B cell (primary cell): ENCODE measurements around the gene RAB12. TPM values are rescaled to one million over a fixed set of nuclear protein-coding genes. Genes with fewer than 3 reads are reported as not detected.

Experiments used
- ATAC-seq: fragments of 200-7000 bp; cut with Tn5 transposase; one replicate; pipeline ENCODE4 v1.10.0; 2021; ENCODE audit warnings: low read depth, mild to moderate bottlenecking, moderate number of reproducible peaks, moderate library complexity
- CTCF ChIA-PET: fragments of 350-600 bp; sonication (Branson Sonifier 250); formaldehyde crosslinking; loops from one replicate; lab custom pipeline; 2021; ENCODE audit warnings: antibody characterized with exemption, inconsistent platforms; lab: Charles Lee
- POLR2A ChIA-PET: fragments of 350-600 bp; sonication (Branson Sonifier 250); formaldehyde crosslinking; loops from one replicate; lab custom pipeline; 2021; ENCODE audit warnings: antibody characterized with exemption; lab: Charles Lee
- DNase-seq: peaks from one replicate; pipeline ENCODE4 v3.0.0; 2013
- H2AFZ ChIP-seq: 2 replicates; pipeline ENCODE4 v1.6.1; 2012; ENCODE audit warnings: mild to moderate bottlenecking, low read depth, low read length; ENCODE audit not compliant: insufficient read depth, poor library complexity, severe bottlenecking
- H3K27ac ChIP-seq, 2 donors: 1 replicate in 1 of 2; 2 replicates in 1 of 2; pipeline ENCODE4 v1.5.1; 2012 to 2013; ENCODE audit warnings: low read length in 2 of 2, mild to moderate bottlenecking in 2 of 2, moderate library complexity in 1 of 2
- H3K27me3 ChIP-seq, 4 experiments: fragments of 200-600 bp in 1 of 4; sonication (generic) in 1 of 4; replicated peaks in 1 of 4; 1 replicate in 2 of 4; 2 replicates in 2 of 4; pipeline versions ENCODE4 v1.6.1 to v1.7.0; 2013 to 2016; ENCODE audit warnings: low read length in 3 of 4, mild to moderate bottlenecking in 2 of 4, mixed read lengths in 1 of 4, moderate library complexity in 1 of 4; ENCODE audit not compliant: insufficient read depth in 4 of 4, control insufficient read depth in 3 of 4; ENCODE audit errors: control extremely low read depth in 1 of 4
- H3K36me3 ChIP-seq, 2 experiments: replicated peaks in 1 of 2; 1 replicate in 1 of 2; 2 replicates in 1 of 2; pipeline versions ENCODE4 v1.6.1 to v1.7.1; 2013; ENCODE audit warnings: low read length in 1 of 2; ENCODE audit not compliant: insufficient read depth in 2 of 2, control insufficient read depth in 1 of 2; ENCODE audit errors: control extremely low read depth in 1 of 2, extremely low read depth in 1 of 2
- H3K4me1 ChIP-seq, 2 donors: fragments of 200-600 bp in 1 of 2; sonication (generic) in 1 of 2; 1 replicate in 1 of 2; 2 replicates in 1 of 2; pipeline versions ENCODE4 v1.5.1 to v1.6.1; 2013 to 2017; ENCODE audit warnings: low read length in 2 of 2; ENCODE audit not compliant: control insufficient read depth in 2 of 2, insufficient read depth in 2 of 2
- H3K4me2 ChIP-seq: replicated peaks from 2 replicates; pipeline ENCODE3; 2012; ENCODE audit warnings: mild to moderate bottlenecking, low read depth, low read length; ENCODE audit not compliant: poor library complexity, severe bottlenecking
- H3K4me3 ChIP-seq, 5 experiments: fragments of 200-600 bp in 1 of 5; sonication (generic) in 1 of 5; 1 replicate in 3 of 5; 2 replicates in 2 of 5; pipeline versions ENCODE4 v1.5.1 to v1.7.0; 2011 to 2016; ENCODE audit warnings: low read length in 4 of 5, mild to moderate bottlenecking in 4 of 5, low read depth in 2 of 5, control low read depth in 1 of 5, moderate library complexity in 1 of 5; ENCODE audit not compliant: insufficient read depth in 1 of 5; ENCODE audit errors: control extremely low read depth in 1 of 5, extremely low read depth in 1 of 5
- H3K79me2 ChIP-seq: fragments of 200-600 bp; sonication (generic); one replicate; pipeline ENCODE4 v1.6.0; 2016; ENCODE audit warnings: low read length; ENCODE audit not compliant: control insufficient read depth, insufficient read depth
- H3K9ac ChIP-seq: fragments of 200-600 bp; sonication (generic); 2 replicates; pipeline ENCODE4 v1.6.1; 2017; ENCODE audit warnings: mild to moderate bottlenecking, low read length, moderate library complexity
- H3K9me3 ChIP-seq, 3 donors: one replicate each; pipeline versions ENCODE4 v1.6.1 to v1.7.1; 2013; ENCODE audit warnings: low read length in 2 of 3; ENCODE audit not compliant: control insufficient read depth in 2 of 3, insufficient read depth in 1 of 3; ENCODE audit errors: control extremely low read depth in 1 of 3
- H4K20me1 ChIP-seq: 2 replicates; pipeline ENCODE4 v1.6.0; 2012; ENCODE audit warnings: mild to moderate bottlenecking, low read length; ENCODE audit not compliant: insufficient read depth, control insufficient read depth, poor library complexity, severe bottlenecking
- H3K27ac Mint-ChIP-seq: one replicate; pipeline ENCODE4 v1.8.0; 2021; ENCODE audit warnings: mixed read lengths
- H3K27me3 Mint-ChIP-seq: one replicate; pipeline ENCODE4 v1.8.0; 2021; ENCODE audit warnings: mixed read lengths
- H3K4me1 Mint-ChIP-seq: one replicate; pipeline ENCODE4 v1.8.0; 2021; ENCODE audit warnings: mixed read lengths
- H3K4me3 Mint-ChIP-seq: one replicate; pipeline ENCODE4 v1.8.0; 2021; ENCODE audit warnings: mixed read lengths
- H3K9me3 Mint-ChIP-seq: one replicate; pipeline ENCODE4 v1.8.0; 2022; ENCODE audit warnings: mixed read lengths; ENCODE audit not compliant: insufficient read depth
- EZH2 ChIP-seq: IDR thresholded peaks from 2 replicates; pipeline ENCODE4 v1.6.1; 2012; ENCODE audit warnings: borderline replicate concordance, low read depth, mild to moderate bottlenecking, moderate library complexity, low read length; ENCODE audit not compliant: insufficient read depth, poor library complexity, severe bottlenecking
- WGBS: methylation state at CpG from one replicate; pipeline ENCODE4 v1.1.5; 2013; ENCODE audit warnings: missing lambda C conversion rate; ENCODE audit not compliant: insufficient coverage; 5-methylcytosine and 5-hydroxymethylcytosine counted together
- intact Hi-C: fragments of 100-400 bp; cut with micrococcal nuclease; formaldehyde crosslinking; loops from one replicate; pipeline ENCODE4 v1.10.0; 2022
- polyA plus RNA-seq: library from polyadenylated mRNA; depleted of rRNA; stranded (reverse); fragments of >200 nt; gene quantifications from 2 replicates; pipeline ENCODE4 v1.2.3, GENCODE V29; 2012
- total RNA-seq, 2 donors: library from RNA; stranded (reverse); fragments of 120-200 nt in 1 of 2; gene quantifications; 1 replicate in 1 of 2; 2 replicates in 1 of 2; pipeline versions ENCODE4 v1.2.3 to v1.2.4, GENCODE V29; 2013 to 2022
- TF ChIP-seq, protein P1 (sequence below): fragments of 200-600 bp; IDR thresholded peaks from one replicate; pipeline ENCODE4 v1.8.0; 2022; ENCODE audit warnings: antibody characterized with exemption, mild to moderate bottlenecking

Gene RAB12
- total and polyA plus RNA-seq, 2 donors (not counting 1 experiment from before 2014, with no cell fraction given) = 12.8 to 38.7 TPM

DNA sequence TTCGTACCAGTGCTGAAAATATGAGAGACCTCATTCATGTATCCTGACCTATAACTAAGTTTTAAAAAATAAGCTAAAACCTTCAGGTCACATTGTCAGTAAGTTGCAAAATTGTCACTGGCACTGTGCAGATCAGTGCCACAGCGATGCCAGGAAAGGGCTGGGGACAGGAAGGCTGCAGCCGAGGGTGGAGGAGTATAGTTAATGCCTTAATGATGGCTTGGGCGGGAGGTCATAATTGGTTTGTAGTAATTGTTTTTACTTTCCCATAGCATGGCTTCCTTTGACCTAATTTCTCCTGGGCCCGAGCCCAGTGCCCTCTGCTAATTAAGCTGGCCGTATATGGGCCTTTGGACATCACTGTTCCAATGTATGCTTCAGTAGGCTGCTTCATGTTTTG, 47.2 kb upstream of the RAB12 start:
- Histone ChIP-seq H3K4me2 (no peak overlapping the region), H3K79me2 (no peaks in the 10 kb centered on the region), H3K36me3 (no peaks in the 10 kb centered on the region), H3K4me1 (no peaks in the 10 kb centered on the region), H3K4me3 (no peak overlapping the region), H3K9me3 (peaks cover 0 to 6% (median 0%) of the 10 kb centered on the region in 3 donors), H3K27me3 (no peaks in the 10 kb centered on the region), H3K9ac (no peak overlapping the region), H3K27ac (no peak overlapping the region), H2AFZ (no peak overlapping the region), H4K20me1 (no peaks in the 10 kb centered on the region)
- Mint-ChIP-seq H3K27ac (no peak overlapping the region), H3K4me1 (no peaks in the 10 kb centered on the region), H3K4me3 (no peak overlapping the region), H3K9me3 (no peaks in the 10 kb centered on the region), H3K27me3 (peaks cover 25% of the 10 kb centered on the region)
- intact Hi-C loops = no loop called here
- ChIA-PET CTCF (no interaction called here), POLR2A (no interaction called here)
- no peak for DNase-seq
- WGBS = 93% methylated on average over 4 of the region's 6 CpGs
- no peak for ATAC-seq
- TF ChIP-seq, protein P1, sequence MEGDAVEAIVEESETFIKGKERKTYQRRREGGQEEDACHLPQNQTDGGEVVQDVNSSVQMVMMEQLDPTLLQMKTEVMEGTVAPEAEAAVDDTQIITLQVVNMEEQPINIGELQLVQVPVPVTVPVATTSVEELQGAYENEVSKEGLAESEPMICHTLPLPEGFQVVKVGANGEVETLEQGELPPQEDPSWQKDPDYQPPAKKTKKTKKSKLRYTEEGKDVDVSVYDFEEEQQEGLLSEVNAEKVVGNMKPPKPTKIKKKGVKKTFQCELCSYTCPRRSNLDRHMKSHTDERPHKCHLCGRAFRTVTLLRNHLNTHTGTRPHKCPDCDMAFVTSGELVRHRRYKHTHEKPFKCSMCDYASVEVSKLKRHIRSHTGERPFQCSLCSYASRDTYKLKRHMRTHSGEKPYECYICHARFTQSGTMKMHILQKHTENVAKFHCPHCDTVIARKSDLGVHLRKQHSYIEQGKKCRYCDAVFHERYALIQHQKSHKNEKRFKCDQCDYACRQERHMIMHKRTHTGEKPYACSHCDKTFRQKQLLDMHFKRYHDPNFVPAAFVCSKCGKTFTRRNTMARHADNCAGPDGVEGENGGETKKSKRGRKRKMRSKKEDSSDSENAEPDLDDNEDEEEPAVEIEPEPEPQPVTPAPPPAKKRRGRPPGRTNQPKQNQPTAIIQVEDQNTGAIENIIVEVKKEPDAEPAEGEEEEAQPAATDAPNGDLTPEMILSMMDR = no peak
- TF ChIP-seq EZH2 = no peak

DNA sequence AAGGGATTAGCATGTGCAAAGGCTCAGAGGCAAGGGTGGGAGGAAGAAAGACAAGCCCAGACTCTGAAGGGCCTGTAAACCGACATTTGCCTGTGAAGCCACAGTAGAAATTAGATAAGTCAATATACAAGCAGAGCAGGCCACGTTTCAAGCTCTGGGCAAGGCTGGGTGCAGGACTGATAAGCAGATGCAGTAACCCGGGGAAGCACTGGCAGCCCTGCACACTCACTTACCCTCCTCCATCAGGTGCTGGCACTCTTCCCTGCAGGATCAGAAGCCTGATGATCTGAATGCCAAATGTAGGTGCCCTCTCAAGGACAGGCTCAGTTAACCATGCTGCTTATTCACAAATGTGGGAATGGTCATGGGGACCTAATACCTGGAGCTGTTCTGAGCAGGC, 46.3 kb upstream of the RAB12 start:
- H3K4me3 Mint-ChIP-seq = no peak overlapping the region
- CTCF ChIA-PET = no interaction called here
- intact Hi-C loops = no loop called here
- no peak overlapping the region for H3K9ac ChIP-seq
- H3K4me1 Mint-ChIP-seq = no peaks in the 10 kb centered on the region
- no peak for TF ChIP-seq EZH2
- TF ChIP-seq, protein P1 = no peak
- H3K79me2 ChIP-seq = no peaks in the 10 kb centered on the region
- no peaks in the 10 kb centered on the region for H3K27me3 ChIP-seq
- 88% methylated on average over 3 of the region's 3 CpGs for WGBS
- no peaks in the 10 kb centered on the region for H3K36me3 ChIP-seq
- peaks cover 22% of the 10 kb centered on the region for H3K27me3 Mint-ChIP-seq
- no peaks in the 10 kb centered on the region for H3K4me1 ChIP-seq
- no peak overlapping the region for H3K27ac Mint-ChIP-seq
- no peaks in the 10 kb centered on the region for H4K20me1 ChIP-seq
- peaks cover 0 to 6% (median 0%) of the 10 kb centered on the region in 3 donors for H3K9me3 ChIP-seq
- no peak for DNase-seq
- no peak overlapping the region for H3K4me2 ChIP-seq
- H2AFZ ChIP-seq = no peak overlapping the region
- H3K9me3 Mint-ChIP-seq = no peaks in the 10 kb centered on the region
- no peak overlapping the region for H3K4me3 ChIP-seq
- H3K27ac ChIP-seq = no peak overlapping the region
- ATAC-seq = no peak
- POLR2A ChIA-PET = no interaction called here
